Measurements from ENCODE around the gene TRERF1.

Gene TRERF1

DNA sequence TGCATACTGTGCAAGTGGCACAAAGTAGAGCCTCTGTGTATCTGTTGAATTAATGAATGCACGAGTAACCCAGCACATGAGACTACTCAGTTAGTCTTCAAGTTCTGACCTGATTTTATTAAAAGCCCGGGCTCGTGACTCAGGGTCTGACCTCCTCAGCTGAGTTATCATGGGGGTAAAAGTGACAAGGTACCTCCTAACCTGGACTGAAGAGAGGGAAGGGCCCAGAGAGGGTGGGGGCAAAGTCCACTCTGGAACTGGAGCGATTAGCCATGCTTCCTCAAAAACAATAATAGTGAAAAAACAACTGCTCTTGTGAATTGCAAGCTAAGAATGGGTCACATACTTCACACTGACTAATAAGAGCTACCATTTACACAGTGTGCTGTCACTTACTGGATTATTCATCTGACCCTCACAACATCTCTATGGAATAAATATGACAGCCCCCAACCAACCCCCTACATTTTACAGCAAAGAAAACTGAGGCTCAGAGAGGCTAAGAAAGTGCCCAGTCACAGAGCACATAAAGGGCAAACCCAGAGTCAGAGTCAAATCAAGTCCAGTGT lies 26.7 kb downstream of the TRERF1 start:
- no peak for DNase-seq

- DNase-seq = no peak
These were observed 28.5 kb downstream of the TRERF1 start for GRCh38 chr6:42423244-42423643.

GRCh38 chr6:42420741-42421140 lies 31.0 kb downstream of the TRERF1 start:
- DNase-seq = no peak

DNA sequence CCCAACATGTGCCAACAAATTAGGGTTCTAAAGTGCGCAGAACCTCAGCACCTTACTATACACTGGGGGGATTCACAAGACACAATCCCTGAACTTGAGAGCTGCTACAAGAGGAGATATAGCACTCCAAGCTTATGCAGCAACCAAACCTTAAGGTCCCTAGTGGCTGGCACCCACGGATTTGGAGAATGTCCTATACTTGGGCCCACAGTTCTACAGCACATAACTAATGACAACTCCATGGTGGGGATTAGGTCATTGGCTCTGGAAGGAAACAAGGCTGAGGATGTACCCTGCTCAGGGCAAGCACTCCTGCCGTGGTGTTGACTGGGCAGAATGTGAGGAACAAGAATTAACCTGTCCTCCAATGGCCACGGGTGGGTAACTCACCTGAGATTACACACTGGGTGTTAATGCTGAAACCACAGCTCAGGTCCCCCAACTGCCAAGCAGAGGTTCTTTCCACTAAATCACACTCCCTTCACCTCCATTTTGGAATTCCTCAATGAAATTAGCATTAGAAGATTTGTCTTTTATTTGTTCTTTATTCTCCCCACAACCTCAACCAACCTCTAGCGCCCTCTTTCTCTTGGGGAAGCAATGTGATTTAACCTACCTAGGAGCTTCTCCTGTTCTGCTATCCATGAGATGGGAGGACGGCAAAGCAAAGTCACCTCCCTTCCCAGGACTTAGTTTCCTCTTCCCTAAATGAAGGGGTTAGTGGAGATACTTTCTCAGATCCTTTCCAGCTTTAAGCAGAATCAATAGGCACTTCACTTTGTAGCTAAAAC lies 32.0 kb downstream of the TRERF1 start:
- no peak for DNase-seq

DNA sequence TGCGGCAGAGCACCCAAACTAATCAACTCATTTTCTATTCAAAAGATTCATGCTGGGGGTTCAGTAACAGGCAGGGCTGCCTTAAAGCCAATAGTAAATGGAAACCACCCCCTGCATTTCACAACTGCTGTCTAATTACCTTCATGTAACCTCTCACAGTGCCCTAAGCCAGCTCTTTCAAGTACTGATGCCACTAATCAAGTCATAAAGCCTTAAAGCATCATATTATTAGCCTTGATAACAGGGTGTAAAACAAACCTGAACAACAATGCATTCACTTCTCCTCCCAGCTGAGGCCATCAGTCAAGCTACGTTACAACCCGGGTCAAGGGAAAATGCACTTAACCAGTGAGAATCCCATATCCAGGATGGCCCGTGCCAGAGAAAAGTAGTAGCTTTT lies 33.0 kb downstream of the TRERF1 start:
- DNase-seq = no peak

DNA sequence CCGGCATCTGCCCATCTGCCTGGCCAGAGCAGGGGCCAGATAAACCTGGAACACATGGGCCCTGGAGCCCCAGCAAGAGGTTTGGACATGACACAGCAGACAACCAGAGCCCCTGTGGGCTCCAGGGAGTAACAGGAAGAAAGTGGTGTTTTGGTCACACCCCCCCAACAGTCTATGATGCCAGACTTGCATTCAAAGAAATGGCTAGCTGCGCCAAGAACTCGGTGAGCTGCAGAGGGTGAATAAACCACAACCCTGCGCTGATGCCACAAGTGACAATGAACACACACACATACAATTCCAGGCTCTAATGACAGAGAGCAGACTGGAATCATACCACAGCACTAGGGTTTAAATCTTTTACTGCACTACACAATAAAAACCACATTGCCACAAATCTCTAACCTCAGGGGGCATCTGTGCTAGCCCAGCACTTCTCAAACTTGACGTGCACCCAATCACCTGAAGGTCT lies 34.0 kb downstream of the TRERF1 start:
- no peak for DNase-seq

DNA sequence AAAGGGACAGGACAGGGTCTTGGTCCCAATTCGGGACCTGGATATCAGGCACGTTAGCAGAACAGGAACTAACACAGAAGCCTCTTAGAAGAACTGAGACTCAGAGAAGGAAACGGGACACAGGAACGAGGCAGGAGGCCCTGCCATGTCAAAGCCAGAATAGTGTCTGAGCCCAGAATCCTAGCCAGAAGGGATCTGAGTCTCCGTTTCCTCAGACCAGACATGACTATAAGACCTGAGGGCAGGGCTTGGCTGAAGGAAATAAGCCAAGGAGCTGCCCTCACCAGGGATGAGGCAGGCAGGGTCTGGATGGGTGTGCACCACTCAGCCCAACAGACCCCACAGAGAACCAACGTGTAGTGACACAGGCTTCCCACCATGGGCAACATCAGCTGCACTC lies 40.3 kb downstream of the TRERF1 start:
- no peak for DNase-seq

DNA sequence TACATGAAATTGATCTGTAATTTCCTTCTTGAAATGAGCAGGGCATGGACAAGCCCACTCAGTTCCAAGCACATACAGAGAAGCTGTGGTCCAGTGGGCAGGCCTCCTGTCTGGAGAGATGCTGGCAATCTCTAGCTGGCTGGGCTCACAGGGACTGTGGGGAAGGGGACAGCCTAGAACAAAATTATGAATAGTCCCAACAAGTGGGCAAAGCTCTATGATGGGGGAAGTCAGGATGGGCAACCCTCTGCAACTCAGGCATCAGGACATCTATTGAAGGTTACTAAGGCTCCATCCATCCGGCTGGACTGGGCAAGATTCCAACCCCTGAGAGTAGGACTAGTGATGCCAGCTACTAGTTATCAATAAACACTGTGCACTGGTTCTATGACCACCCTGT lies 40.9 kb downstream of the TRERF1 start:
- no peak for DNase-seq

DNA sequence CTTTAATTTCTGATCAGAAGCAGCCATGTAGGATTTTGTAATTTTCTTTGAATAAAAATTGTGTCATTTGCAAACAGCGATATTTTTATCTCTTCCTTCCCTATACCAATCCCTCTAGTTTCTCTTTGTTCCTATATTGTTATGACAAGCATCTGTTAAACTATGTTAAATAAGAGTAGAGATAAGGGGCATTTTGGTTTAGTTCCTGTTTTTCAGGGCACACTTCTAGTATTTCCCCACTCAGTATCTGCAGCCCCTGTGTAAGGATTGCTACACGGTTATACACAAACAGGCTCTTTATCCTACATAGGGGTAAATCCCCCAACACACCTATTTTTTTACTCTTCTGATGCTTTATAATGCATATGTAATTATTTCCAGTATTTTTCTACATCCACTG lies 42.1 kb downstream of the TRERF1 start:
- DNase-seq = no peak

DNA sequence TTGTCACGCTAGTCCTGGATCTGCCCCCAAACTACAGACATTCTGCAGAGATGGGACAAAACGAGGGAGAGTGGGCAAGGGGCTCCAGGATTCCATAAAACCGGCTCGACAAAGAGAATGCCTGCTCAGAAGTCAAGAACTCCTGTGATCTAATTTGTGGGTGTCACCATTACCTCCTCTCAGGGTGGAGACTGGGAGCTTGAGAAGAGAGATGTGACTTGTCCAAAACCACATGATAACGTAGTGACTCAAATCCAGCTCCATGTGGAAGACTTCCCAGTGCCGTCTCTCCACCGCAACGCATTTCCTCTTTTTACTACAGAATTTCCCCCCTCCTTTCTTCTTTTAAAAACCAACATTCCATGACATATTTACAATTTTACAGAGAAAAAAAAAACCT lies 44.3 kb downstream of the TRERF1 start:
- DNase-seq = no peak

GRCh38 chr6:42406306-42407280 lies 45.1 kb downstream of the TRERF1 start:
- DNase-seq = peak in 1 of 2 experiments; percentile 3

GRCh38 chr6:42405021-42405420 lies 46.7 kb downstream of the TRERF1 start:
- no peak for DNase-seq

GRCh38 chr6:42404484-42404883 lies 47.2 kb downstream of the TRERF1 start:
- DNase-seq = no peak

- DNase-seq = no peak
These were observed 47.9 kb downstream of the TRERF1 start for GRCh38 chr6:42403831-42404230.

- no peak for DNase-seq
These were observed 48.3 kb downstream of the TRERF1 start for GRCh38 chr6:42403421-42403820.

GRCh38 chr6:42402184-42402583 lies 49.5 kb downstream of the TRERF1 start:
- DNase-seq = peak in 1 of 2 experiments; percentile 3

DNA sequence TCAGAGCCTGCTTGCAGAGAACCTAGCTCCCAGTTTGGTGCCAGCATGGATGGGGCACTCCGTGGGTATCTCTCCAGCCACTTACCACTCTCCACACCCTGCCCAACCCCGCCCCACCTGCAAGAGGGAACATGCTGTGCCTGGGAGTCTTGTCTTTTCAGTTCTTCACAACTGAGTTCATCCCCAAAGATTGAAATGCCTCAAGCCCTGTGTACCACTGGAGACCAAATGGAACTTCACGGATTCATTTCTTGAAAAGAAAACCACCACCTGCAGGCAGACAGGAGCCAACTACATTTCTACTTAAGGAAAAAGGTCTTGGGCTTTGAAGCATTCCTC lies 50.1 kb downstream of the TRERF1 start:
- DNase-seq = no peak

DNA sequence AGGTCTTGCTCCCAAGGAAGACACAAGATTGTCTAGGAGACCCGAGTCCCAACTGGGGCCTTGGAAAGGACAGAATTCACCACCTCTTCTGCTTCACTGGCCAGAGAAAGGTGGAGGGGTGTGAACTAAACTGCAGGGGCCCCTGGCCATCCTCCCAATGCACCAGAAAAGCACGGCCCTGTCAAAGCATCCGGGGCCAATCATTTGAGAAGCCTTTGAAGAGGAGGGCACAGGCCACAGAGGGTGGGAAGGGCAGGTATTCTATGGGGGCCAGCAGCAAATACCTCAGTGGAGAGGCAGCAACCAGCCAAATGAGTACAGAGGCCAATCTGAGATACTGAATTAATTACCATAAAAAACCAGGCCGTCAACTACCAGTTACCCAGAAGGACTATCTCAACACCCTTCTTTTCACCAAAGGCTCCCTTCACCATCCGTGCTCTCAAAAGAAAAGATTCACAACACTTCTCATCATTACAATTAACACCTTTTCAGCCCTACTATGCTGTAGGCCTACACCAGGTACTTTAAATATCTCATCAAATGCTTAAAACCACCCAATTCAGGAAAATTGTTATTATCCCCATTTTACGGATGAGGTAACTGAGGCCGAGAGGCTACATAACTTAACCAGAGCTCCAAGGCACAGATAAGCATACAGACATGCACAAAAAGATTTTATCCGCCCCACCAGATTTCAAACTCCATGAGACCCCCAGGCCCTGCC lies 50.7 kb downstream of the TRERF1 start:
- no peak for DNase-seq

- DNase-seq = no peak
These were observed 51.5 kb downstream of the TRERF1 start for GRCh38 chr6:42400061-42400760.

DNA sequence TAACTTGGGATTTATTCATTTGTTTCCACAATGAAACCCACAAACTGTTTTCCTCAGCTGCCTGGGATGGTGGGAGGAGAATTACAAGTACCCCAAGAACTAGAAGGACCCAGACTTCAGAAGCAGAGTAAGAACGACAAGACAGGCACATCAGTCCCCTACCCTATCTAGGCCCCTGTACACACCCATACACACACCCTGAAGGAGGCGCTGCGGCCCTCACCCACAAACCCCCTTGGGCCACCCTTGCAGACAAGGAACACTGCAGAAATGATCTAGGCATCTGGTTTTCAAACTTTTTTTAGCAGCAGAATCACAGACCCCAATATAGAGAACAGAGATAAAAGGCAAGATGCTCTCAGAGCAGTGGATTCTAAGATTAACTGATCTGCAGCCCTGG lies 55.0 kb downstream of the TRERF1 start:
- DNase-seq = no peak

GRCh38 chr6:42394881-42395620 lies 56.7 kb downstream of the TRERF1 start:
- DNase-seq = no peak

DNA sequence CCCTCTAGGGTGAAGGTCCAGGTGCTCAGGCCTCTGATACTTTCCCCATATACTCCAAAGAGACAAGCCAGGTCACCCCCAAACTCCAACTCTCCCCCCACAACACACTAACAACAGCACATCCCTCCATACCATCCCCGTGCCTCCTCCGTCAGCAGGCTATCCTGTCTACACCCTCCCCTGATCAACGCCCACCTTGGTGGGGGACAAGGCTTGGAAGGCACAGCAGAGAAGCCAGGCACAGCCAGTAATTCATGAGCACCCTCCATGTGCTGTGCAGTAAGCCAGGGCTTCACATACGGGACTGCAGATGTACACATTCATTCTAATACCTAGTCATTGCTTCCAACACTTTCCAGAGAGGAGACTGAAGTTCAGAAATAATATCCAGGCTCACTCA lies 57.6 kb downstream of the TRERF1 start:
- DNase-seq = no peak
